ENCODE results near the gene BTN1A1.
"Not testable (repeated sequence)": the region's sequence is repeated elsewhere in the genome, so short reads cannot be mapped to it uniquely, and the experiment has no call there.

Gene BTN1A1

DNA sequence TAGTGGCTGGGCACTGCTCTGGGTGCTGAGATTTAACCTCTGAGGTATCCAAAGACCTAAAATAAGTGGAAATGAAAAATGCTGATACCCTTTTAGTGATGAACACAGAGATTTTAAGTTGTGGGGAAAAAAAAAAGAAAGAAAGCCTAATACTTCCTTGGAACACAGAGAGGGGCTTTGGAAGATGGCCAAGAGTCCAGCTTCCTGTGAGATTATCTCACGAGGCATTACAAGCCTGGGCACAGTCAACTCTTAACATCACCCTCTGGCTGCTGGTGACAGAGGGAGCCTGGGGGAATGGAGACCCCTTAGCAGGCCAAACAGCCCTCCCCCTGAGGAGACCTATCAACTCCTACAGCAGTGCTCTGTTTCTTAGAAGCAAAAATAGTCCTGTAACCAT is 22.7 kb upstream of the BTN1A1 start:
- DNase-seq, result peak in 1 of 2 experiments; percentile 5

DNA sequence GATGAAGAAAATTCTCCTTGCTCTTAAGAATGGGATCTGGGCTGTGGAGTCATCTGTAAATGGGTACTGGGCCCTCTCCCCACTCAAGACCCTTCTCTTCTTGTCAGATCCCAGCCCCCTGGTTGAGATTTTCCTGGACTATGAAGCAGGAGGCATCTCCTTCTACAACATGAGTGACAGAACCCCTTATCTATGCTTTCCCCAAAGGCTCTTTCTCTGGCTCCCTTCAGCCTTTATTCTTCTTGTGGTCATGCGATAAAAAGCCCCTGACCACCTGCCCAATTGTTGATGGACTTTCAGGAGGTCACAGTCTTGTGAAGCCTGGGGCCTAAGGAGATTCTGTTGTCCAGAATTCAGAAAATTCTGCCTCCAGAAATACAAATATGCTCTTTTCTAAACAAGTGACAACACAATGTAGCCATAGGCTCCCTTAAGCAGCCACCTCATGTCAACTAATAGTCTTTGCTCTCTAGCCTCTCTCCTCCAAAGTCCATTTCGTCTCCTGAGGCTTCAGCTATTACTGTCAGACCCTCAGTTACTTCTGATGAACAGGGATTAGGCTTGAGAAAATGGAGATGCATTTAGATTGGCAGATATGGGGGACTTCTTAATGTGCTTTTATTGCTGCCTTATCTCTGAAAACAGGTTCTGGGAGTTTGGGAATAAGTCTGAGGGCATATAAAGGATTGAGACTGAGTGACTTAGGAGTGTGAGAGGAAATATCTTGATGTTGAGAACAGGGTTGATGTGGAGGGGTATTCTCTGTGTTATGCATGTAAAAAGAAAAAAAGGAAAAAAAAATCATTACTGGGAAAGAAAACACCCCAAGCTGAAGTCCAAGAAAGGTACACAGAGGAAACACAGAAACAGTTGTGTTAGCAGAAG is 21.8 kb upstream of the BTN1A1 start:
- DNase-seq, result no peak

DNA sequence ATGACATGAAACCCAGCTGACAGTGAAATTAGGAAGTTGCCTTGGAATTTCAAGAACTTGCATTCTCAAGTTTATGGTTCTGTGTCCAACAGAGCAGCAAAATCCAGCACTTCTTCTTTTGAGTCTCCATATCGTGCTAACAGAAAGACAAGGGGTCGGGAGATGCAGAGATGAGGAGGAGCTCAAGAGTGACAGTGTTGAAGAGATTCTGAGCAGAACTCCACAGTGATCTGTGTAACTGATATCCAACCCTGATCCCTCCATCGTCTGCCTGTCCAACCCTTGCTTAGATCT is 21.2 kb upstream of the BTN1A1 start:
- no peak for DNase-seq

DNA sequence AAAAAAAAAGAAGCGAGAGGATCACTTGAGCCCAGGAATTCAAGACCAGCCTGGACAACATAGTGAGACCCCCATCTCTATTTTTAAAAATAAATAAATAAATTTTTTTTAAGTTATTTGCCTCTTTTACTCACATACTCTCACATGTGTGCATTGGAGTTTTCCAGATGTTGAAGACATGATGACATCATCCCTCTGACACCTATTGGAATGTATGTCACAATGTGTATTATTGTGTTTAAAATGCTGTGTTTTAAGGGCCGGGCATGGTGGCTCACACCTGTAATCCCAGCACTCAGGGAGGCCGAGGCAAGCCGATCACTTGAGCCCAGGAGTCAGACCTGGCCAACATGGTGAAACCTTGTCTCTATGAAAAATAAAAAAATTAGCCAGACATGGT is 17.8 kb upstream of the BTN1A1 start:
- no peak for DNase-seq

DNA sequence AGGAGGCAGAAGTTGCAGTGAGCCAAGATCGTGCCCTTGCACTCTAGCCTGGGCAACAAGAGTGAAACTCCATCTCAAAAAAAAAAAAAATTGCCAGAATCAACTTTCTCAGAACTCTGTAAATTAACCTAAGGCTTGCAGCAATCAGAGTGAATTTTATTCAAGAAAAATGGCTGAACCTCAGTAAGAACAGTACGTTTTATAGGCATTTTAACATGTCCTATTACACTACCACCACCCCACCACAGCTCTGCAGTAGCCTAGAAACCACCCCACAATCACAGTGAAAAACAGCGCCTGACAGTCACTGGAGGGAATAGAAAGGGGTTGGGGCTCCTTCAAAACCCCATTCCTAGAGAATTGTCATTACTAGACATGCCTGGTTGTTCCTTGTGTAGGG is 16.4 kb upstream of the BTN1A1 start:
- DNase-seq, result no peak

DNA sequence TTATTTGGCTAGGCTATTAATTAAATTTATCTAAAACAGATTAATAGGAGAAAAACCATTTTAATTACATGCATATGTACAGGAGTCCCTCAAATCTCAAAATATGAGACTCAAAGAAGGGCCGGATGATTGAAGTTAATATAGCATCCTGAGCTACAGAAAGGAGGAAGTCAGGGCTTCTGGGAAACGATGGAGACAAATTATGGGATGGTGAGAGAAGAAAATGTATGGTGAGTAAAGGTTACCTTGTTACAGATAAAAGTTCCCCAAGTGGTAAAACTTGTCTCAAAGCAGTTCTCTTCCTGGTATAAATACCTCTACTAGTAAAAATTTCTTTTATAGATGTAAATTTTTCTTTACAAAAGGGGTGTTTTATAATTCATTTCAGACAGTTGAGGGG is 15.9 kb upstream of the BTN1A1 start:
- DNase-seq, result no peak

DNA sequence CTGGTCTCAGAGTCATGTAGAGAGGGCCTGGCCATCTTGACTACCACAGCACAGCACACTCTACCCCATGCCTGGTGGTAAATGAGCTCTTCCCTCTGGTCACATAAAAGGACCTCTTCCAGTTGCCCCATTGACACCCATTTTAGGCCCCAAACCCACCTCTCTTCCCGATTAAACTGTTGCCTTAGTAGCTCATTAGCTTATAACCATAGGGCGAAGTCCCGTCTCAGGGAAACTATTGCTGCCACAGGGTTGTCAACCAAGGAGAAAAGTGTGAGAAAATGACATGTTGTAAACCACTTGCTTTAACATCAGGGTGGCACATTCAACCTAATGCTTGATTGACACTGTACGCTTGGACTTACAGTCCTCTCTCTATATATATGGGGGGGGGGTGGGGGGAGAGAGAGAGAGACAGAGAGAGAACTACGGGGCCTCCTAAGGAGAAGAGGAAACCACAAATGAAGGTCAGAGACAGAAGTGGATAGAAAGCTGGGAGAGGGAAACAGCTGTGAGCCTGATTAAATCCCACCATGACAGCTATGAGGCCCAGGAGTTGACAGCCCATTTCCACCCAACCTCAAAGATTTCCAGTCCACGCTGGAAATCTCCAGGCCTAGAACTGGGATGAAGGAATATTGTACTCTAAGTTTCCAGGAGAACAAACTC is 14.9 kb upstream of the BTN1A1 start:
- DNase-seq, result no peak

DNA sequence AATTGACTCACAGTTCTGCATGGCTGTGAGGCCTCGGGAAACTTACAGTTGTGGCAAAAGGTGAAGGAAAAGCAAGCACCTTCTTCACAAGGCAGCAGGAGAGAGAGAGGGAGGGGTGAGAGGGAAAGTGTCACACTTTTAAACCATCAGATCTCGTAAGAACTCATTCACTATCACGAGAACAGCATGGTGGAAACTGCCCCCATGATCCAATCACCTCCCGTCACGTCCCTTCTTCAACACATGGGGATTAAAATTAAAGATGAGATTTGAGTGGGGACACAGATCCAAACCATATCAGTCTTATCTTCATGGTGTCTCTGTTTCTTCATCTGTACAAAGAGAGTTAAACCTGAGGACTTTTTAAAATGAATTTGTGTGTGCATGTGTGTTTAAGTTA is 13.7 kb upstream of the BTN1A1 start:
- no peak for DNase-seq

DNA sequence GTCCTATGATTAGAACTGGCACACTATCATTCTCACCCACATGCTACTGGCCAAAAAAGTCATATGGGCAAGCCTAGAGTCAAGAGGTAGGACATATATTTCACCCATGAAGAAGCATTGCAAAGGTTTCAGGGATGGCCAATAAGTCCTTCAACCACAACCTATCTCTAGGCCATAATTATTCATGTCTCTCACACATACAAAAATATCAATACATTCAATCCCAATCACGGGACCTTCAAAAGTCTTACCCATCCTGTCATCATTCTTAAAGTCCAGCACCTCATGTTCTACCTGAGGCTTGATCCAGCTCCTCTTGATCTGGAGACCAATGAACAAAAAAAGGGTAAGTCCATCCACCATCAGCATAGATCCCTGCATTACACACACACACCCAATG is 12.6 kb upstream of the BTN1A1 start:
- no peak for DNase-seq

DNA sequence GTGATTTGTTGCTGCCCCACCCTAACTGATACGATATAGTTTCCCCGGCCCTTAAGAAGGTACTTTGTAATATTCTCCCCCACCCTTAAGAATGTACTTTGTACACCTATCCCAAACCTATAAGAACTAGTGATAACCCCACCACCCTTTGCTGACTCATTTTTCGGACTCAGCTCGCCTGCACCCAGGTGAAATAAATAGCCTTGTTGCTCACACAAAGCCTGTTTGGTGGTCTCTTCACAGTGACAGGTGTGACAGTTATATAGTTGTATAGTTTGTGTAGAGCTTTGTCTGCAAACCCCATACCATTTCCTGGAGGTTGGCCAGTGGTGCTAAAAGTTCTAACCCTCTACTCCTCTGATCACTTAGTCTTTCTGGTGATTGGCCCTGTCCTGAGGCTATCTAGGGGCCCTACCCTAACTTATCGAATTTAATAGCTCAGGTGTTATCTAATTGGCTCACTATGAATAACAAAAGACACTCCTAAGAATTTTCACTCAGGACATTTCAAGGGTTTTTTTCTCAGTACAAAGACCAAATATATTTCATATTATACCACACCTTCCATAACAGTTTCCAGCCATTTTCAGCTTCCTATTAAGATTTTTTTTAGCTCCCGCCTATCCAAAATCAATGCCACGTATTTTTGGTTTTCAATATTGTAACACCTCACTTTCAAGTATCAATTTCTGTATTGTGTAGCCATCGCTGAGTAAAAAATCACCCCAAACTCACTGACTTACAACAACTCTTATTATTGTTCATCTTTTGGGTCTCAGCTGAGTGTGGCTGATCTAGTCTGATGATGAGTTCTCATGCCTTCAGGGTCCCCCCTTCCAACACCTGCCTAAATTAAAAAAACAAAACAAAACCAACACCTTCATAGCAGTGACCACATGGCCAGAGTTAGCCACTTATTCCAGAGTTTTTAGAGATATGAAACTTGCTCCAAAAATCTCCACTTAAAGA is 9.8 kb upstream of the BTN1A1 start:
- no peak for DNase-seq

DNA sequence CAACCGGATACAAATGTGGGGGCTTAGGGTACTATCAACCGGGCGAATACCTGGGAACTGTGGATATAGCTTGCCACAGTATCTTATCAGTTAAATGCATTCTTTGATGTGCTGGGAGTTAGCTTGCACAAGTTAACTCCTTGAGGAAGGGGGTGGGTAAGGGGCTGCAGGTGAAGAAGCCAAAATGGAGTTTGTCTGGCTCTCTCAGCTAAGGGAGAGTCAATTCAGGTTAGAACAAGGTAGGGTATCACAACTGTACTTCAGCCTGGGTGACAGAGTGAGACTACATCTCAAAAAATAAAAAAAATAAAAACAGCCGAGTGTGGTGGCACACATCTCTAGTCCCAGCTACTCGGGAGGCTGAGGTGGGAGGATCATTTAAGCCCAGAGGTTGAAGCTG is 8.5 kb upstream of the BTN1A1 start:
- no peak for DNase-seq

DNA sequence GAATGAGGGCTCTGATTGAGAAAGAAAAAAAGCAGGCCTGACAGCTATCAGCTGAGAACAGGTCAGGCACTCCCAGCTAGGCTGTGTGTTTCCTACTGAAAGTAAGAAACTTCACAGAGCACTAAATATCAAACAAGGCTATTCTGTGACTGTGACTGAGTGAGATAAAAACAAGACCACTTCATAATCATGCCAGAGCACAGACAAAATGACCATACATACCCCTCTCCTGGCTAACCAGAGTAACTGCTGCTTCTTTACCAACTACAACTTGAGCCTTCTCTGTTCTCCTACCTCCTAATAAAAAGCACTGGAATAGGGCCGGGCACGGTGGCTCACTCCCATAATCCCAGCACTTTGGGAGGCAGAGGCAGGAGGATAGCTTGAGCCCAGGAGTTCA is 6.8 kb upstream of the BTN1A1 start:
- peak in 1 of 2 experiments; percentile 8 for DNase-seq

DNA sequence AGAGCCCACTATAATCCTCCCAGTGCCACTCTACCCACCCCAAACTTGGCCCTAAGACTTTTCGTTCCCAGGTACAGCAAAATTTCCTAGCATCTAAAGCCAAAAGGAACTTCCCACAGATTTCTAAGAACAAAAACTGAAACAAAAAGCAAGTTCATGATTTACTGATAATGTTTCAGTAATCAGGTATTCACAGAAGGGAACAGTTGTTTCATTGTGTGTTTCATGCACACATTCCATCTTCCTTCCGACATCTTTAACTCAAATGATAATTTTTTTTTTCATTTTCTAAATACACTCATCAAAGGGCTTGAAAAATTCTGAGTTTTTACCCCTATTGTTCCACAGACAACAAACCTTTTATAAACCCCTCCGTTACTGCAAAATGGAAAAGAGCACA is 6.0 kb upstream of the BTN1A1 start:
- DNase-seq, result no peak

DNA sequence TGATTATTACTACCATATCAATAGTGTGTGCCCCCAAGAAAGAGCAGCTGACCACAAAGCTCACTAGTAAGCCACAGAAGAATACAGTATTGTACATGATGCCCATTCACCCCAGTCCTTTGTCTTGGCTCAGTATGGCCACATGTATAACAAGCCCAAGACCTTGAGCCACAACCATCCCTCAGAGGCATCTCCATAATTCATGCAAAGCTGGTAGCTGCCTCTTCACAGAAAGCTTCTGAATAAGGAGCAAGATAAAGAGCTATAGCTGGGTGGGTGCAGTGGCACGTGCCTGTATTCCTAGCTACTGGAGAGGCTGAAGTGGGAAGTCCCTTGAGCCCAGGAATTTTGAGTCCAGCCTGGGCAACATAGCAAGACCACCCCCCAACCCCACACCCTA is 4.8 kb upstream of the BTN1A1 start:
- no peak for DNase-seq

DNA sequence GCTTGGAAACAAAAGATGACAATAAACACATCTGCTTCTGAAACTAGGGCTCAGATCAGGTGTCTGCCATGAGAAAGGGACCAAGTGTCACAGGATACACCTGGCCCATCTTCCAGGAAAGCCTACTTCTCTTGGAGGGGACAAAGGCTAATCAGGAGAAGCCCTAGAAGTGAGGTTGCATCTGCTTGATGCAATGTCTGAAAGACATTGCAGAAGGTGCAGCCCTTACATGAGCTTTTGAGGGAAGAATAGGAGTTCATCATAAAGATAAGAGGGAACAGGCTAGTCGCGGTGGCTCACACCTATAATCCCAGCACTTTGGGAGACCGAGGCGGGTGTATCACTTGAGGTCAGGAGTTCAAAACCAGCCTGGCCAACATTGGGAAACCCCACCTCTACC is 2.5 kb upstream of the BTN1A1 start:
- no peak for DNase-seq

DNA sequence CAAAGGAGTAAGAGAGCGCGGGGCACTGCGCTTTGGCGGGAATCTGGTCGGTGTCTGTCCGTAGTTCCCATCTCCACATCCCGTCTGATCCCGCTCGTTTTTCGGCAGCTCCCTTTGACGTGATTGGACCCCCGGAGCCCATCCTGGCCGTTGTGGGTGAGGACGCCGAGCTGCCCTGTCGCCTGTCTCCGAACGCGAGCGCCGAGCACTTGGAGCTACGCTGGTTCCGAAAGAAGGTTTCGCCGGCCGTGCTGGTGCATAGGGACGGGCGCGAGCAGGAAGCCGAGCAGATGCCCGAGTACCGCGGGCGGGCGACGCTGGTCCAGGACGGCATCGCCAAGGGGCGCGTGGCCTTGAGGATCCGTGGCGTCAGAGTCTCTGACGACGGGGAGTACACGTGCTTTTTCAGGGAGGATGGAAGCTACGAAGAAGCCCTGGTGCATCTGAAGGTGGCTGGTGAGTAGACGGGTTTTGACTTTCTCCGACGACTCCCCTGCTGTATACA is 1.4 kb downstream of the BTN1A1 start:
- DNase-seq, result peak; percentile 5 to 46

DNA sequence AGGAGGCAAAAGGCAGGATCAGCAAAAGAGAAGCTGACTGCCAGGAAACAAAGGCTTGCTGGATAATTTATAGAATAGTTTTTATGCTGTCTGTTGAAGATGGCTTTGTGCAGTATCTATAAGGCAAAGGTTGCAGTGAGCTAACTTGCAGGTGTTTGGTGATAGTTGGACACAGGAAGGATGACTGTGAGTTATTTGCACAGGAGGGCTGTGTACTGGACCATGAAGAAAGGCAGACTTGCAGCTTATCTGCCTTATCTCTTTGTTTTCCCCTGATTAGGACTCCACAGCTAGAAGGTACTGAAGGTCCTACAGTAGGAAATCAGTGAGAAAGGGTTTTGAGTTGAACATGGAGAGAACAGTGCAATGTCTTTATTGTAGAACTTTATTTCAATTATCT is 2.1 kb downstream of the BTN1A1 start:
- DNase-seq, result no peak

DNA sequence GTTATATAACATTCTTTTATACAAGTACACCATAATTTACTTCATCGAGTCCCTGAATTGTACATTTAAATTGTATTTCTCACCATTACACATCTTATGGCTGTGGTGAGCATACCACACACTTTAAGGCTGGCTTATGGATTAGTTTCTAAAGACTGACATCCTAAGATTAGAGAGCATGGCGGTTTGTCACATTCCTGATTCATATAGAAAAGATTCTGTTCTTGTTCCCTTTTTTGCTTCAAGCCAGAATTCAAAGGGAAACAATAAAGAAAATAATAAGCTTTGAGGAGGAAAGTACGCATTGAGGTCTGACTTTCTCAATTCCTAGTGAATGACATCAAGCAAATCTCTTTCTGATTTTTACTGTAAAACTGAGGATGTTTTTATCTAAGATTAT is 2.5 kb downstream of the BTN1A1 start:
- DNase-seq, result no peak

DNA sequence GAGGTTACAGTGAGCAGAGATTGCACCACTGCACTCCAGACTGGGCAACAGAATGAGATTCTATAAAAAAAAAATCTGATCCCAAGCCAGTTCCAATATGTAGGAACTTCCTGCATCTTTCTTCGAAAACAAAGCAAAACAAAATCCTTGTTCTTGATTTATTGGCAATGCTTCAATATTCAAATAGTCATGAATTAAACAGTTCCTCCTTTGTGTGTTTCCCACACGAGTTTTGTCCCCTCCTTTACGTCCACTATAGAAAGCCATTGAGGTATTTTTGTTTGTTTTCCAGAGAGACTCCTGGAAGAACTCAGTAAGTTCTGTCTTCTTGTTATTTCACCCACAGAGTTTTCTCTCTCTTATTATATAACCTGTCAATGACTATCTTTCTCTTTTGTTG is 7.6 kb downstream of the BTN1A1 start:
- no peak for DNase-seq

DNA sequence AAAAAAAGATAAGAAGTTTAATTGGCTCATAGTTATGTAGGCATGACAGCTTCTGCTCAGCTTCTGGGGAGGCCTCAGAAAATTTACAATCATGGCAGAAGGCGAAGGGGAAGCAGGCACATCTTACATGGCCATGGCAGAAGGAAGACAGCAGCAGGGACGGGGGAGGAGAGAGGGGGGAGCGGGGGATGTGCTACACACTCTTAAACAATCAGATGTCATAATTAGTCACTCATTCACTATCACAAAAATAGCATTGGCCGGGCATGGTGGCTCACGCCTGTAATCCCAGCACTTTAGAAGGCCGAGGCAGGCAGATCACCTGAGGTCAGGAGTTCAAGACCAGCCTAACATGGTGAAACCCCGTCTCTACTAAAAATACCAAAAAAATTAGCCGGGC is 10.9 kb downstream of the BTN1A1 start:
- not testable (repeated sequence) for DNase-seq

DNA sequence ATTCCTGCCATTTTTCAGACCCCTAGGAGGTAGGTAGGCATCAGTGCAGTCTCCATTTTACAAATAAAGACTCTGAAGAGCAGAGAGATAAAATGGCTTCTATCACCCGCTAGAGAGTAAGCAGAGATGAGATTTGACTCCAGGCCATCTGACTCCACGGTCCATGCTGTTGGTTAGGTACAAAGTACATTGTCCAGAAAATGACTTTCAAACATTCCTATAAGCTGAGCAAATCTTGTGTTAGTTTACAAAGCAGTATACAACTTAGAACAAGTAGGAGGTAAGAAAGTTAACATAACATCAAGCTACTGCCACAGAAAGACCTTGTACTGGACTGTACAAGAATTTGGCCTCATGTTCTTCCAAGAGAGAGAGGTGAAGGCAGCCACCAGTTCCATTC is 14.9 kb downstream of the BTN1A1 start:
- DNase-seq, result no peak

DNA sequence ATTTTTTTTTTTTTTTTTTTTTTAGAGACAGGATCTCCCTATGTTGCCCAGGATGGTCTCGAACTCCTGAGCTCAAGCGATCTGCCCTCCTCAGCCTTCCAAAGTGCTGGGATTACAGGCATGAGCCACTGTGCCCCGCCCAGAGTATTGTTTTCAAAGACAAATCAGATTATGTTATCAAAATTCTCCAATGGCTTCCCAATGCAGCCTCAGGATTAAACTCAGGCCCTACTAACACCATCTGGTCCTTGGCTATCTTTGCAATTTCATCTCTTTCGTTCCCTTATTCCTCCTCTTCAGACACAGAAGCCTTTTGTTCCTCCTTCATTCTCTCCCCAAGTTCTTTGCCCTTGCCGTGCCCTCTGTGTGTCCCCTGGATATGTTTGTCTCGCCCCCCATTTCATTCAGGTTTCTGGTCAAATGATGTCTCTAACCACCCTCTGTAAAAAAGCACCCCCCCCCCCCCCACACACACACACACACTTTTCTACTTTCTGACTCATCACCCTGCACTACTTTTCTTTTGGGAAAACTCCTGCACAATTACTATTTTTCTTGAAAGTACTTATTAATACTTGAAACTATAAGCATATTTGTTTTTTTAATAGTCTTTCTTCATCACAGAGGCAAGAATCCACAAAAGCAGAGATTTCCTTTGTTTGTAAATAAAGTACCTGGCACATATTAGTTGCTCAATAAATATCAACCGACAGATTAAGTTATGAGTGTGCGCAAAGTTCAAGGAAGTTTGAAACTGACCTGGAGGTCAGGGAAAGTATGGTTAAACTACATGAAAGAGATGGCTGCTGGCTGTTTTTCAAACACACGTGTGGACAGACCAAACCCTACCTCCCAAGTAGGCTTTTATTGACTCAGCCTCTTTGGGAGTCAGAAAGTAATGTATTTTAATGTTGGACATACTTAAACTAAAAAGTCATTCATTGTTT is 16.7 kb downstream of the BTN1A1 start:
- peak; percentile 47 to 78 for DNase-seq
